GDM1 (cell line): Measurements from ENCODE around the gene MTMR2.
A peak's percentile ranks its signal among the peaks of the same experiment; 100 is the strongest.
"Not testable (repeated sequence)": the region's sequence is repeated elsewhere in the genome, so short reads cannot be mapped to it uniquely, and the experiment has no call there.

Experiments used
- DNase-seq: peaks from one replicate; lab custom pipeline; 2025; lab: John Stamatoyannopoulos, UW

MTMR2 gene

DNA sequence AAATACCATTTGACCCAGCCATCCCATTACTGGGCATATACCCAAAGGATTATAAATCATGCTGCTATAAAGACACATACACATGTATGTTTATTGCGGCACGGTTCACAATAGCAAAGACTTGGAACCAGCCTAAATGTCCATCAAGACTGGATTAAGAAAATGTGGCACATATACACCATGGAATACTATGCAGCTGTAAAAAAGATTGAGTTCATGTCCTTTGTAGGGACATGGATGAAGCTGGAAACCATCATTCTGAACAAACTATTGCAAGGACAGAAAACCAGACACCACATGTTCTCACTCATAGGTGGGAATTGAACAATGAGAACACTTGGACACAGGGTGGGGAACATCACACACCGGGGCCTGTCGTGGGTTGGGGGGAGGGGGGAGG is 112.9 kb downstream of the MTMR2 start:
- DNase-seq: not testable (repeated sequence)

DNA sequence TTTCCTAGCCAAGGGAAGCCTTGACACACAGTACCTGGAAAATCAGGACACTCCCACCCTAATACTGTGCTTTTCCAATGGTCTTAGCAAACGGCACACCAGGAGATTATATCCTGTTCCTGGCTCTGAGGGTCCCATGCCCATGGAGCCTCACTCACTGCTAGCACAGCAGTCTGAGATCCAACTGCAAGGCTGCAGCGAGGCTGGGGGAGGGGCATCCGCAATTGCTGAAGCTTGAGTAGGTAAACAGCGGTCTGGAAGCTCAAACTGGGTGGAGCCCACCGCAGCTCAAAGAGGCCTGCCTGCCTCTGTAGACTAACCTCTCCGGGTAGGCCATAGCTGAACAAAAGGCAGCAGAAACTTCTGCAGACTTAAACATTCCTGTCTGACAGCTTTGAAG is 117.4 kb downstream of the MTMR2 start:
- DNase-seq: not testable (repeated sequence)

DNA sequence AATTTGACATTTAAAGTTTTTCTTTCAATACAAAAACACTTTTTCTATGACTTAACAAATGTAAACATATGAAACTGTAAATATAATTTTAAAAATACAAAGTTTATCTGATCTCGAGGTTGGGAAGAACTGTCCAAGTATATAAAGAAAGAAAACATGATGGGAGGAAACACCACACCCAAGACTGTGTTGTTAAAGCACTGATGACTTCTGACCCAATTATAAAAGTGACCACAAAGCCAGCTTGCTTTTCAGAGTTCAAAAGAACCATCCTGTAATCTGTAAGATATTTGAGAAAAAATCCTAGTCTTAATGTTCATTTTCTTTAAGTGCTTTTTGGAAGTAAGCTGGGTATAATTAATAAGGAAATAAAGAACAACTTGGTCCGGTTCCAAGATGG is 118.0 kb downstream of the MTMR2 start:
- DNase-seq: no peak

DNA sequence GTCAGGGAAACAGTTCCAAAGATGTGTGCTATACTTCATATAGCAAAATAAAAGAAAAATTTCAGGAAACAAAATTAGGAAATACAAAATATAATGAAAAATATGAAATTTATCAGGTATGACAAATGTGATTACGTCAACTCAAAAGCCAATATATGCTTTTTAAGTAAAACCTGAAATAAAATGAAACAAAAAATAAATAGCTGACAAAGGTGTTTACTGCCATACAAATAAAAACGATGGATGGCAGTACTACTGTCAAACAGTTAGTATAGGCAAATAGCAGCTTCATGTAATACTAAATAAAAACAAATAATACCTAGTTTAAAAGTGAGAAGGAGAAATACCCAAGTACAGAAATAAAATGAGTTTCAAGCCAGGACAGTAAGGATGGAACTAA is 119.9 kb downstream of the MTMR2 start:
- no peak for DNase-seq

DNA sequence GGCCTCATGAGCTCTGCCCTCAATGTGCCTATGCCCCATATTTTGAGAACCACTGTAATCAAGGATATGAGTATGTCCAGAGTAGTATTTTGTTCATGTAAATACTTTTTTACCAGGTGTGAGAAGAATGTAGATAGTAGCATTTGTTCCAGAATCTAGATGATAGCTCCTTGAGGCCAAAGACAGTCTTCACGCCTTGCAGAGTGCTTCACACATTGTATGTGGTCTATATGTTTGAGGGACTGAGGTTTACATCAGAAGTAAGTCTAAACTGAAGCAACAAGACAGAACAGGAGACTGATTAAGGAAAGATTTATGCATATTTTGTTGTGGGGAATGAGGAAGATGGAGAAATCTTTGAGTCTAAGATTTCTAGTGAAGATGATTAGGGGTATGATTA is 121.1 kb downstream of the MTMR2 start:
- no peak for DNase-seq

DNA sequence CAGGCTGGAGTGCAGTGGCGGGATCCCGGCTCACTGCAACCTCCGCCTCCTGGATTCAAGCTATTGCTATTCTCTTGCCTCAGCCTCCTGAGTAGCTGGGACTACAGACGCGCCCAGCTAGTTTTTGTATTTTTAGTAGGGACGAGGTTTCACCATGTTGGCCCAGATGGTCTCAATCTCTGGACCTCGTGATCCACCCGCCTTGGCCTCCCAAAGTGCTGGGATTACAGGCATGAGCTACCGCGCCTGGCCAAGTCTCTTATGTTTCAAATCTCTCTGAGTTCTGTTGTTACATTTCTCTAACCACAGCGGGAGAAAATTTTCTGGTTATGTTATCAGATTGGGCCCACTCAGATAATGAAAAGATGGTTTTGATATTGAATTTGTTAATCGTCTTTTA is 123.5 kb downstream of the MTMR2 start:
- DNase-seq: no peak

DNA sequence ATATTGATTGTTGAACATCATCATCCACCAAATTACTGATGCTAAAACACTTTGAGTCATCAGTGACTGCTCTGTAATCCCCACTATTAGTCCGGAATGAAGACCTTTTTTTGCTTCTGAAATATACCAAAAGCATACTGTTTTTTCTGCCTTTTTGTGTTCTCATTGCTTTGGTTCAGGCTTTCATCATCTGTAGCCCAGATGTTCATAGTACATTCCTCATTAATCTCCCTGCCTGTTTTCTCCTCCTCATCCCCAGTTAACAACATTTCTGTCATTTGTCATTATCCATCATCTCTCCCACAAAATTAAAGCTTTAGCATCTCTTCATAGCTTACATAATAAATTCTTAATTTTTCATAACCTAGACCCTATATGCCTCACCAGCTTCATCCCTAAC is 124.4 kb downstream of the MTMR2 start:
- no peak for DNase-seq

DNA sequence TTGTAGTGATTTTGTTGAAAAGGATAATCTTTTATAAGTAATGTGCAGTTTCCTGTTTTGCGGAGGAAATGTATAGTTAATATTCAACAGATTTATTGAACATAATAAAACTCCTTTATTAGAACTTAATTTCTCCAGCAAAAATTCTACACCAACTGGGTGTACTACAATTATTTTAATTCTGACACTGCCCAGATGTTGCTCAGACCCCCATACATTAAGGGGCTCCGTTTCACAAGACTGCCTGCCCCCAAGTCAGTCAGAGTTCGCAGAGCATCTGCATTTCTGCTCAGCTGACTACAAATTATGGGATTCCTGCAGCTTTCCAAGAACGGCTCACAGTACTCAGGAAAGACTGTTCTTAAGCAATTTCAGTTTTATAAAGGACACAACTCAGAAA is 127.4 kb downstream of the MTMR2 start:
- no peak for DNase-seq

DNA sequence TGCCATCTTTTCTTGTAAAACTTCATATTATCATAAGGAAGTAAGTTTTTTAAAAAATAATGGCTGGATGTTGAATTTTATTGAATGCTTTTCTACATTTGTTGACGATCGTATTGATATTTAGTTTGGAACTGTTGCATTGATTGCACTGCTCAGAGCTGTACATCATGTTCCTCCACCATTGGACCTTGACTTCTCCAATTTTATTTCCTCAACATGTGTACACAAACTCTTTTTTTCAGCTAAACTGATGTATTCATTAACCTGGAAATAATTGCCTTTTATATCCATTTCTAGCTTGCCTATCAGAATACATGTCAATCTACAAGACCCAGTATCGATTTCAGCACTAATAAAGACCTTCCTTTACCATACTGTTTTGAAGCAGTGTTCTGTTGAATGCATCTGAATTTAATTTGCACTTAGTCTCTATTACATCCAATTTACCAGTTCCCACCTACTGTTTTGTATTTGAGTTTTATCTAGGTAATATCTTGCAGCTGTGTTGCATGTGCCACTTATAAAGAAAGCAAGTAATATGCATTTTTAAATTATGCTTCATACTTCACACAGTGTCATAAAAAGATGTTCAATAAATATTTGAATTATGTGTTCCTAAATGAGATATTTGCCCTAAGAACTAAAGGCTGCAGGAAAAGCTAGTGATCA is 128.1 kb downstream of the MTMR2 start:
- no peak for DNase-seq

DNA sequence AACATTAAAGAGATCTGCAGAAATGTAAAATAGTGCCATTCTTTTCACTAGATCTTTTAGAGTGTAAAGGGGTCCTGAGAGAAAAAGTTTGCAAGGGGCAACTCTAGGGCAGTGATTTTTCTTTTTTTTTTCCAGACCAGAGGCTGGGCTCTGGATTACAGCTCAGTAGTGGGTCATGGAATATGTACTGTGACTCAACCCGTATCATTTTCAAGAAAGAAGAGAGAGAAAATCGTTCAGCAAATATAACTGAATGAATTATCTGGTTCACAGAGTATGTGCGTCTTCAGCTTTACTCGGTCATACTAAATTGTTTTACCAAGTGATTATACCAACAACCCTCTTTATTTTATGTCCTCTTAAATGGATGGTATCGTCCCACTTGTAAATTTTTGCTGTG is 129.8 kb downstream of the MTMR2 start:
- no peak for DNase-seq

DNA sequence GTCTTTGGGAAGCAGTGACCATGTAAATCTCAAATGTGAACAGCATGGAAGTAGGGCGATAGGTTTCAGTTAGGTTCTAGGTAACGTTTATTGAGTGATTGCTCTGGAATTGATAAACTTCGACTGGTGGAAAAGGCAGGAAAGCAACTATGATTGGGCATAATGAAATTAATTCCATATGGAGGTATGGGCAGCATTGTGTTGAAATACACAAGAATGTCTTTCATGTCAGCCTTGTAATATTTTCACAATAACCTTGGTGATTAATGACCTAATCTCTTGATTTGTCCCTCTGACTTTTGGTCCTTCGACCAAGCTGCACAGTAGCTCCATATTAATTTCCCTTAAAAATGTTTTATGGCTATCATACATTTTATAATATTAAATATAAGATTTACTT is 130.8 kb downstream of the MTMR2 start:
- DNase-seq: no peak

DNA sequence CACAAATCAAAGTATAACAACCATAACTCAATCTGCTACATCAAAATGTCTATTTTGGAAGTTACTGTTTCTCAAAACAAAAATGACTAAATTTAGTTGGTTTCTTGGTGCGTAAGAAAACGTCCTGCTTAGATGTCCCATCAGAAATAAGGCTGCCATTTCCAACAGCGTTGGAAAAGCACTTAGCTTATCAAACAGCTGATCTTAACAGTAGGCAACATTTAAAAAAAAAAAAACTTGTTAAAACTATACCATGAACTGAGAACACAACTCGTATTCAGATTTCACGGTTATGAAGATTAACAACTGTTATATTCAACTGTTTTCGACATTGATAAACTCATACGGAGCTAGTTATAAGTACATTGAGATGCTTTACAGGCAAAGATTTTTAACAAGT is 131.2 kb downstream of the MTMR2 start:
- DNase-seq: no peak

DNA sequence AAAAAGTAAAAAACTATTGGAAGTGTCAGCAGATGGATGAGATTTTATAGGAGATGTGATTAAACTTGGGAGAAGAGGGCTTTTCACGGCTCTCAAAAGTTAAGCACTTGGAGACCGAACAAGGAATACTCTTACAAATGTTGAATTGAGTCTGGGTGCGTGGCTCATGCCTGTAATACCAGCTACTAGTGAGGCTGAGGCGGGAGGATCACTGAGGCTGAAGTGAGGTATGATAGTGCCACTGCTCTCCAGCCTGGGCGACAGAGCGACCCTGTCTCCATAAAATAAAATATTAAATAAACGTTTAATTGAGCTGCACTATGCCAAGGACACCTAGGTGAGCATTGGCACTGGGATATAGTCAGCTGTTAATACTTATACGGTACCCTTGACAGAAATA is 131.7 kb downstream of the MTMR2 start:
- DNase-seq: no peak

DNA sequence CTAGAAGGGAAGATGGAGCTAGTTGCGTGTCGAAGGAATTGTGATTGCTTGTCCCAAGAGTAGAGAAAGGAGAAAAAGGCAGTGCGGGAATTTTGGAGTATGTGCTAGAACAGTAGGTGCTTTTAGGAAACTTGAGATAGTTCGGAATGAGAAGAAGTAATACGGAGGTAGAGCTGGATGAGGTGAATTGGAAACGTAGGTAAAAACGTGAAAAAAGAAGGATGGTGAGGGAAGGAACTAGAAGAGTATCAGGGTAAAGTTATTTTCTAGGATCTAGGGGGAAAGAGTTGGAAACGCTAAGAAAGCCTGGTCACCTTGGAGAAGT is 132.2 kb downstream of the MTMR2 start:
- DNase-seq: no peak

DNA sequence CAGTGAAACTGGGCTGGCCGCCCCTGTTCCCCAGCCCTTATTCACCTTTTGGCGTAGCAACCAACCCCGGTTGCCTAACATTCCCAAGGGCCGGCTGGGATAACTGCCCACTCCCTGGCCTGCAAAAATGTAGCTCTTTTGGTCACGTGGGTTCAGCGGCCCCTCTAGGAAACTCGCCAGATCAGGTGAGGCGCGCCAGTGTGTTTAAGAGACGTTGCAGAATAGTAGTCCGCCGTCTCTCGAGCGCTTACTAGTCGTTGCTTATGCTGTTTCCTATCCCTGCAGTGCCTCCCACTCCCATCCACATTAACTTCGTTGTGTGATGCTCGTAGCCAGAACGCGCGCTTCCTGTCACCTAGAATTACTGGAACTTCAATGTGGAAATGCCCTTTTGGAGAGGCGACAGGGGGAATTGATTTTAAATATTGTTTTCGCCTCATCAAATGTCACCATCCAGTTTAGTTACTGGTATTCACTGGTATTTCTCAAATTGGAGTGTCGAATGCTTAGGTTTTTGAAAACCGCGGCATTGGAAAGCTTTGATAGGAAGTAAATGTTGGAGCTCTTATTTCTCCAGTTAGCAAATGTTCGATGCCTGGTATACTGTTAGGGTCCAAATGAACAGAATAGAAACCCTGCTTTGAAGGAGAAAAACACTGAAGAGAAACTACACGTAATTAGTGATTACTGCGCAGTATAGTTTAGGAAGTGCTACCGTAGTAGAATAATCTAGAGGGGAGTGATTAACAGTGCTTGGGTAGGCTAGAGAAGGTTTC is 132.8 kb downstream of the MTMR2 start:
- peak; percentile 47 for DNase-seq

DNA sequence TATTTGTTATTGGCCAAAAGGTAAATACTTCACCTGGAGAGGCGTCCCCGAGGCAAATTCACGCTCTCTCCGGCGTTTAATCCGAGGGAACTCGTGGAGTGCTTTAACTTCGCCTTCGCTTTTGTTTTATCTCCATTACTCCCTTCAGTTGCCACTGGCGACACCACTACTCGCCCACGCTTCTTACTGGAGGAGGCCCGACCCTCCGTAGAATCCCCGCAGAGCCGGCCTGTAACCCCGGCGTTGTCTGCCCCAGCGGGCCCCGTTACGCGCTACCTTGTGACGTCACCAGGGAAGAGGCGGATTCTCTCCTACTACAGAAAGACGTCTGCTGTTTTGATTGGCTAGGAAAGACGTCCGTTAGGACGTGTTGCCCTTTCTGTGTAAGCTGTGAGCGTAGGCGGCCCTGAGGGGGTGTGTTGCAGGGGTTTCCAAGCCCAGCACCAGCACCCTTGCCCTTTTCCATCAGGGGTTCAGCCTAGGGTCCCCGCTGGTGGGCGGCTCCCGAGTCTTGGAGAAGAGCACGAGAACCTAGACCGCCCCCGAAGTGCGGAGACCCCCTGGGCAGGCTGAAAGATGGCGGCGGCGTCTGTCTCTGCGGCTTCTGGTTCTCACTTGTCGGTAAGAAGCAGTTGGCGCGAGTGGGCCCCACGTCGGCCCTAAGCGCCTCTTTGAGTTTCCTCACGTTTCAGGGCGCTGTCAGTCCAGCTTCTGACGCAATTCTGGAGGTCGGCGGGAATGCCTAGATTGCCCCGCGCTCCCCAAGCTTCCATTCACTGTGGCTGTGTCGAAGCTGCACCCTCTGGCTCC is 133.6 kb downstream of the MTMR2 start, which contains the start of gene CEP57:
TSS of gene CEP57 (plus strand) at position 376 of the 810 bp plus-strand sequence. CDS start at position 577, 201 bp downstream.
- DNase-seq: peak; percentile 92

DNA sequence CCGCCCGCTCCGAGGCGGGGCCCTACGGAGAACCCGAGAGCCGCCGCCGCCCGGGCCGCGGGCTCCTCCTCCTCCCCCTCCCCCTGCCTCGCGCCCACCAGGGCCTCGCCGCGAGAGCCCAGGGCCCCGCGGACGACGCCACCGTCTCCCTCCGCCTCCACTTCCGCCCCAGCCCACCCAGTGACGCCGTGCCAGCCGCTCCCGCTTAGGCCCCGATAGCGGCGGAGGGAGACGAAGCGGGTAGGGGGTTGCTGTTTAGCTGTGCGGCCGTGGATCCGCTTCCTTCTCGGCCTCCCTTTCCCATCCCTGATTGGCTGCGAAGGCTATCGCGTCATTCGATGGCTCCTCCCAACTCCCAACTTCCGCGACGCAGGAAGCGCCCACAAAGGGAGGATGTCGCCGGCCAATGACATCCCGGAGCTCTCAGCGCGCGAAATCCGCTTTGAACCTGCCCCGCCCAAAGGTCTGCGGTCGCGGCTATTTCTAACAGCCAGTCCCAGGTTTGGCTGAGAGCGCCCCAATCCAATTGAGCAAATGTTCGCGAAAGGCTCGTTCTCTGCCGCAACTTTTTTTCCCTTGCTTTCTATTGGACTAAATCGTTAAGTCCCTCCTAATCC is 134.3 kb downstream of the MTMR2 start, which contains the start of gene FAM76B:
TSS of gene FAM76B (minus strand) at position 277 of the 617 bp plus-strand sequence. CDS start 304 bp downstream, outside the sequence.
- DNase-seq: peak; percentile 99

DNA sequence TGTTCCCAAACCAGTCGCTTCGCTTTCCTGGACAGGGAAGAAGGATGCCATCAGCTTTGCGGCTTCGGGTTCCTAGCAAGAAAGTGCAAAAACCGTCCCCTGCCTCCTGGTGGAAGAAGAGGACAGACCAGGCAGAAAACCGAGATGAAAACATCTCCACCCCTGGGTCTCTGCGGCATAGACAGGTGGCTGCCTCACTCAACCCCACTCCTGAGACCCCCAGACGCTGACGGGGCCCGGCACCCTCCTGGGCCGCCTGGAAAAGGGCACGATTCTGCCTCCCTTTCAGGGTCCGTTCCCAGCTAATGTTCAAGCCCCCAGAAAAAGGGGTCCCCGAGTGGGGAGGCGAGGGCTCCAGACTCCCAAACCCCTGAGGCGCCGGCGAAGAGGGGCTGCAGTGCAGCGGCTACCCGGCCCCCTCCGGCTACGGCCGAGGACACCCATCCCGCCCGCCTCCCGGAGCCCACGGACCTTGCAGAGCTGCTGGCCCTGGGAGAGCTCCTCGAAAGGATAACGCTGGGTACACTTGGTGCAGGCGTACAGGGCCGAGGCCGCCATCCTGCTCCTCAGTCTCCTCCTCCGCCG is 134.9 kb downstream of the MTMR2 start:
- DNase-seq: no peak
